Measurements from ENCODE around the gene ATRNL1. TPM values are rescaled to one million over a fixed set of nuclear protein-coding genes. Genes with fewer than 3 reads are reported as not detected.

Gene ATRNL1
- total and polyA plus RNA-seq, 2 experiments from 2014 or later = 4.8 to 29.7 TPM

DNA sequence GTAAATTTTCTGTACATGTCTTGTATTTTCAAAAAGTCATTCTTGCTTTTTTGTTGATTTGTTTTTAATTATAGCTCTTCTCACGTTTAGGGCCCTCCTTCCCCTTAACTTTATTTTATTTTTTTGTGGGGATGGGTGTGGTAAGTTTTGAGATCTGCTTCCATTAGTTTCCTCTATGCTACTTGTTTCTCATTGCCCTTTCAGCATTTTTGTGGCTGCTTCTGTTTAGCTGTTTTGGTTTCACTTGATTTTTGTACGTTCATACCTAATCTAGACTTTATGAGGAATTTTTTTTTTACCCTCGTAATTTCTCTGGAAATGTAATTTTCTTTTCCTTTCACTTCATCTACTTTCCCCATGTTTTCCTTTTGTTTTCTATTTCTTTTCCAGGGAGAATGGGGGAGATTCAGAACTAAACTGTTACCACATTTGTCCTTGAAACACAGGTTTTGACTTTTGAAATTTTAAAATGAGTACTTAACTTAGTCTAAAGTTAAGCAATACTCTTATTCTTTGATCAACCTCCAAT lies 80.8 kb downstream of the ATRNL1 start:
- Histone ChIP-seq H4K20me1 (replicated peaks; ENCODE audit: insufficient read depth) (no peaks in the 10 kb centered on the region), H3K27me3 (ENCODE audit: insufficient read depth) (no peaks in the 10 kb centered on the region), H3K9me2 (ENCODE audit: insufficient read depth) (no peaks in the 10 kb centered on the region), H3K4me1 (ENCODE audit: insufficient read depth) (no peaks in the 10 kb centered on the region), H3K79me2 (replicated peaks; ENCODE audit: insufficient read depth) (no peaks in the 10 kb centered on the region), H3K27ac (ENCODE audit: low read depth) (no peak overlapping the region), H3K4me2 (no peak overlapping the region), H2AFZ (no peak overlapping the region), H3K36me3 (ENCODE audit: insufficient read depth) (no peaks in the 10 kb centered on the region), H3F3A (replicated peaks; ENCODE audit: low read depth) (no peaks in the 10 kb centered on the region), H3K4me3 (no peak overlapping the region)
- DNase-seq (ENCODE audit: low spot score) (no peak), ATAC-seq (no peak)
- H3K4me3 Mint-ChIP-seq = no peak overlapping the region
- peak overlapping the region; percentile 11; the same call in 1 of the 2 replicates for H3K27ac Mint-ChIP-seq
- H3K4me1 Mint-ChIP-seq = peaks cover 3% of the 10 kb centered on the region; the same call in 1 of the 3 replicates
- TF ChIP-seq ZNF331 (CRISPR knock-in tag; IDR thresholded peaks at IDR 0.05; ENCODE audit: low read depth) (no peak), JUNB (IDR thresholded peaks at IDR 0.05; ENCODE audit: unreplicated experiment) (no peak), STAT1 (IDR thresholded peaks at IDR 0.05; ENCODE audit: unreplicated experiment) (no peak), CREB1 (CRISPR knock-in tag; IDR thresholded peaks at IDR 0.05; ENCODE audit: low read depth) (no peak), POLR2AphosphoS5 (IDR thresholded peaks at IDR 0.05; ENCODE audit: low read depth) (no peak), EZH2phosphoT487 (IDR thresholded peaks at IDR 0.05; ENCODE audit: unreplicated experiment) (no peak), NANOG (IDR thresholded peaks at IDR 0.05; ENCODE audit: borderline replicate concordance) (no peak), ZNF114 (CRISPR knock-in tag; IDR thresholded peaks at IDR 0.05) (no peak), EZH2 (IDR thresholded peaks at IDR 0.05; ENCODE audit: low read depth, unreplicated experiment) (no peak)
- TF ChIP-seq, protein P1, sequence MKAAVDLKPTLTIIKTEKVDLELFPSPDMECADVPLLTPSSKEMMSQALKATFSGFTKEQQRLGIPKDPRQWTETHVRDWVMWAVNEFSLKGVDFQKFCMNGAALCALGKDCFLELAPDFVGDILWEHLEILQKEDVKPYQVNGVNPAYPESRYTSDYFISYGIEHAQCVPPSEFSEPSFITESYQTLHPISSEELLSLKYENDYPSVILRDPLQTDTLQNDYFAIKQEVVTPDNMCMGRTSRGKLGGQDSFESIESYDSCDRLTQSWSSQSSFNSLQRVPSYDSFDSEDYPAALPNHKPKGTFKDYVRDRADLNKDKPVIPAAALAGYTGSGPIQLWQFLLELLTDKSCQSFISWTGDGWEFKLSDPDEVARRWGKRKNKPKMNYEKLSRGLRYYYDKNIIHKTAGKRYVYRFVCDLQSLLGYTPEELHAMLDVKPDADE (IDR thresholded peaks at IDR 0.05) = no peak
- TF ChIP-seq, protein P2, sequence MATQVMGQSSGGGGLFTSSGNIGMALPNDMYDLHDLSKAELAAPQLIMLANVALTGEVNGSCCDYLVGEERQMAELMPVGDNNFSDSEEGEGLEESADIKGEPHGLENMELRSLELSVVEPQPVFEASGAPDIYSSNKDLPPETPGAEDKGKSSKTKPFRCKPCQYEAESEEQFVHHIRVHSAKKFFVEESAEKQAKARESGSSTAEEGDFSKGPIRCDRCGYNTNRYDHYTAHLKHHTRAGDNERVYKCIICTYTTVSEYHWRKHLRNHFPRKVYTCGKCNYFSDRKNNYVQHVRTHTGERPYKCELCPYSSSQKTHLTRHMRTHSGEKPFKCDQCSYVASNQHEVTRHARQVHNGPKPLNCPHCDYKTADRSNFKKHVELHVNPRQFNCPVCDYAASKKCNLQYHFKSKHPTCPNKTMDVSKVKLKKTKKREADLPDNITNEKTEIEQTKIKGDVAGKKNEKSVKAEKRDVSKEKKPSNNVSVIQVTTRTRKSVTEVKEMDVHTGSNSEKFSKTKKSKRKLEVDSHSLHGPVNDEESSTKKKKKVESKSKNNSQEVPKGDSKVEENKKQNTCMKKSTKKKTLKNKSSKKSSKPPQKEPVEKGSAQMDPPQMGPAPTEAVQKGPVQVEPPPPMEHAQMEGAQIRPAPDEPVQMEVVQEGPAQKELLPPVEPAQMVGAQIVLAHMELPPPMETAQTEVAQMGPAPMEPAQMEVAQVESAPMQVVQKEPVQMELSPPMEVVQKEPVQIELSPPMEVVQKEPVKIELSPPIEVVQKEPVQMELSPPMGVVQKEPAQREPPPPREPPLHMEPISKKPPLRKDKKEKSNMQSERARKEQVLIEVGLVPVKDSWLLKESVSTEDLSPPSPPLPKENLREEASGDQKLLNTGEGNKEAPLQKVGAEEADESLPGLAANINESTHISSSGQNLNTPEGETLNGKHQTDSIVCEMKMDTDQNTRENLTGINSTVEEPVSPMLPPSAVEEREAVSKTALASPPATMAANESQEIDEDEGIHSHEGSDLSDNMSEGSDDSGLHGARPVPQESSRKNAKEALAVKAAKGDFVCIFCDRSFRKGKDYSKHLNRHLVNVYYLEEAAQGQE (IDR thresholded peaks at IDR 0.05; ENCODE audit: unreplicated experiment) = no peak
- TF ChIP-seq, protein P3, sequence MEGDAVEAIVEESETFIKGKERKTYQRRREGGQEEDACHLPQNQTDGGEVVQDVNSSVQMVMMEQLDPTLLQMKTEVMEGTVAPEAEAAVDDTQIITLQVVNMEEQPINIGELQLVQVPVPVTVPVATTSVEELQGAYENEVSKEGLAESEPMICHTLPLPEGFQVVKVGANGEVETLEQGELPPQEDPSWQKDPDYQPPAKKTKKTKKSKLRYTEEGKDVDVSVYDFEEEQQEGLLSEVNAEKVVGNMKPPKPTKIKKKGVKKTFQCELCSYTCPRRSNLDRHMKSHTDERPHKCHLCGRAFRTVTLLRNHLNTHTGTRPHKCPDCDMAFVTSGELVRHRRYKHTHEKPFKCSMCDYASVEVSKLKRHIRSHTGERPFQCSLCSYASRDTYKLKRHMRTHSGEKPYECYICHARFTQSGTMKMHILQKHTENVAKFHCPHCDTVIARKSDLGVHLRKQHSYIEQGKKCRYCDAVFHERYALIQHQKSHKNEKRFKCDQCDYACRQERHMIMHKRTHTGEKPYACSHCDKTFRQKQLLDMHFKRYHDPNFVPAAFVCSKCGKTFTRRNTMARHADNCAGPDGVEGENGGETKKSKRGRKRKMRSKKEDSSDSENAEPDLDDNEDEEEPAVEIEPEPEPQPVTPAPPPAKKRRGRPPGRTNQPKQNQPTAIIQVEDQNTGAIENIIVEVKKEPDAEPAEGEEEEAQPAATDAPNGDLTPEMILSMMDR (conservative IDR thresholded peaks at IDR 0.05; ENCODE audit: low read depth in 2 of 2) = no peak
- TF ChIP-seq, protein P4, sequence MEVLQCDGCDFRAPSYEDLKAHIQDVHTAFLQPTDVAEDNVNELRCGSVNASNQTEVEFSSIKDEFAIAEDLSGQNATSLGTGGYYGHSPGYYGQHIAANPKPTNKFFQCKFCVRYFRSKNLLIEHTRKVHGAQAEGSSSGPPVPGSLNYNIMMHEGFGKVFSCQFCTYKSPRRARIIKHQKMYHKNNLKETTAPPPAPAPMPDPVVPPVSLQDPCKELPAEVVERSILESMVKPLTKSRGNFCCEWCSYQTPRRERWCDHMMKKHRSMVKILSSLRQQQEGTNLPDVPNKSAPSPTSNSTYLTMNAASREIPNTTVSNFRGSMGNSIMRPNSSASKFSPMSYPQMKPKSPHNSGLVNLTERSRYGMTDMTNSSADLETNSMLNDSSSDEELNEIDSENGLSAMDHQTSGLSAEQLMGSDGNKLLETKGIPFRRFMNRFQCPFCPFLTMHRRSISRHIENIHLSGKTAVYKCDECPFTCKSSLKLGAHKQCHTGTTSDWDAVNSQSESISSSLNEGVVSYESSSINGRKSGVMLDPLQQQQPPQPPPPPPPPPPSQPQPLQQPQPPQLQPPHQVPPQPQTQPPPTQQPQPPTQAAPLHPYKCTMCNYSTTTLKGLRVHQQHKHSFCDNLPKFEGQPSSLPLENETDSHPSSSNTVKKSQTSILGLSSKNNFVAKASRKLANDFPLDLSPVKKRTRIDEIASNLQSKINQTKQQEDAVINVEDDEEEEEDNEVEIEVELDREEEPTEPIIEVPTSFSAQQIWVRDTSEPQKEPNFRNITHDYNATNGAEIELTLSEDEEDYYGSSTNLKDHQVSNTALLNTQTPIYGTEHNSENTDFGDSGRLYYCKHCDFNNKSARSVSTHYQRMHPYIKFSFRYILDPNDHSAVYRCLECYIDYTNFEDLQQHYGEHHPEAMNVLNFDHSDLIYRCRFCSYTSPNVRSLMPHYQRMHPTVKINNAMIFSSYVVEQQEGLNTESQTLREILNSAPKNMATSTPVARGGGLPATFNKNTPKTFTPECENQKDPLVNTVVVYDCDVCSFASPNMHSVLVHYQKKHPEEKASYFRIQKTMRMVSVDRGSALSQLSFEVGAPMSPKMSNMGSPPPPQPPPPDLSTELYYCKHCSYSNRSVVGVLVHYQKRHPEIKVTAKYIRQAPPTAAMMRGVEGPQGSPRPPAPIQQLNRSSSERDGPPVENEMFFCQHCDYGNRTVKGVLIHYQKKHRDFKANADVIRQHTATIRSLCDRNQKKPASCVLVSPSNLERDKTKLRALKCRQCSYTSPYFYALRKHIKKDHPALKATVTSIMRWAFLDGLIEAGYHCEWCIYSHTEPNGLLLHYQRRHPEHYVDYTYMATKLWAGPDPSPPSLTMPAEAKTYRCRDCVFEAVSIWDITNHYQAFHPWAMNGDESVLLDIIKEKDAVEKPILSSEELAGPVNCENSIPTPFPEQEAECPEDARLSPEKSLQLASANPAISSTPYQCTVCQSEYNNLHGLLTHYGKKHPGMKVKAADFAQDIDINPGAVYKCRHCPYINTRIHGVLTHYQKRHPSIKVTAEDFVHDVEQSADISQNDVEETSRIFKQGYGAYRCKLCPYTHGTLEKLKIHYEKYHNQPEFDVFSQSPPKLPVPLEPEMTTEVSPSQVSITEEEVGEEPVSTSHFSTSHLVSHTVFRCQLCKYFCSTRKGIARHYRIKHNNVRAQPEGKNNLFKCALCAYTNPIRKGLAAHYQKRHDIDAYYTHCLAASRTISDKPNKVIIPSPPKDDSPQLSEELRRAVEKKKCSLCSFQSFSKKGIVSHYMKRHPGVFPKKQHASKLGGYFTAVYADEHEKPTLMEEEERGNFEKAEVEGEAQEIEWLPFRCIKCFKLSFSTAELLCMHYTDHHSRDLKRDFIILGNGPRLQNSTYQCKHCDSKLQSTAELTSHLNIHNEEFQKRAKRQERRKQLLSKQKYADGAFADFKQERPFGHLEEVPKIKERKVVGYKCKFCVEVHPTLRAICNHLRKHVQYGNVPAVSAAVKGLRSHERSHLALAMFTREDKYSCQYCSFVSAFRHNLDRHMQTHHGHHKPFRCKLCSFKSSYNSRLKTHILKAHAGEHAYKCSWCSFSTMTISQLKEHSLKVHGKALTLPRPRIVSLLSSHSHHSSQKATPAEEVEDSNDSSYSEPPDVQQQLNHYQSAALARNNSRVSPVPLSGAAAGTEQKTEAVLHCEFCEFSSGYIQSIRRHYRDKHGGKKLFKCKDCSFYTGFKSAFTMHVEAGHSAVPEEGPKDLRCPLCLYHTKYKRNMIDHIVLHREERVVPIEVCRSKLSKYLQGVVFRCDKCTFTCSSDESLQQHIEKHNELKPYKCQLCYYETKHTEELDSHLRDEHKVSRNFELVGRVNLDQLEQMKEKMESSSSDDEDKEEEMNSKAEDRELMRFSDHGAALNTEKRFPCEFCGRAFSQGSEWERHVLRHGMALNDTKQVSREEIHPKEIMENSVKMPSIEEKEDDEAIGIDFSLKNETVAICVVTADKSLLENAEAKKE (CRISPR knock-in tag; IDR thresholded peaks at IDR 0.05) = no peak
- H3K36me3 Mint-ChIP-seq (ENCODE audit: low read depth) = no peaks in the 10 kb centered on the region
- no peaks in the 10 kb centered on the region for H3K27me3 Mint-ChIP-seq (ENCODE audit: insufficient read depth, low read depth, poor library complexity)
- H3K9me3 Mint-ChIP-seq = no peaks in the 10 kb centered on the region

Data from GM23338 (cell line).